ENCODE measurements around the gene MRPS11.

Gene MRPS11

DNA sequence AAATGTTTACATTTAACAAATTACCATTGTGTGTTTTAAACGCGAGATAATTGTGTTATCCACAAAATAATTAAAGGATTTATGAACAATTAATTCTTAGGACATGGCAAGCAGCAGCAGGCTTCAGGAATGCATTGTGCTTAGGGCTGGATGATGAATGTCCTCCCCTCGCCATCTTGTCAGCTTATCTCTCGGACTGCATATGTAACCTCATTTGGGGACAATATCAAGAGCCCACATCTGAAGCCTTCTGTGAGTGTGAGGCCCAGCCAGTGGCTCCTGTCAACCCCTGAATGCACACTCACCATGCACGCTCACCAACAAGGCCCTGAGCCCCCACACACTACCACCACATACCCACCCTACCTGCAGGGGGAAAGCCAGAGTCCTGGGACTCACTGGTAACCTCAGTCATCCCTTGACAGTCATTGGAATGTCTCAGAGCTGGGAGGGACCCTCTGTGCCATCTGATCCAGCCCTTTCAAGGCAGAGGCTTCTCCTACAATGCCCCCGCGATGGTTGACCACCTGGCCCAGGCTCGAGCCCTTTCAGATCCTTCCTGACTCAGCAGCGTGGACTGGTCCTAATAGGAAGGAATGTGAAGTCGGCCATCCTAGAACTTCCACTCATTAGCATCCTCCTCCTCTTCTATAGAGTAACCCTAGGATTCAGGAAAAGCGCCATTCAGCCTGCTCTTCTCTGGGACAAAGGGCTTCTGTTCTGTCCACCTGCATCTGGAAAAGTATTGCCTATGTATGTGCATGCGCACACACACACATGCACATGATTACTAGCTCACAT is 38.5 kb upstream of the MRPS11 start:
- TF ChIP-seq, protein P1, sequence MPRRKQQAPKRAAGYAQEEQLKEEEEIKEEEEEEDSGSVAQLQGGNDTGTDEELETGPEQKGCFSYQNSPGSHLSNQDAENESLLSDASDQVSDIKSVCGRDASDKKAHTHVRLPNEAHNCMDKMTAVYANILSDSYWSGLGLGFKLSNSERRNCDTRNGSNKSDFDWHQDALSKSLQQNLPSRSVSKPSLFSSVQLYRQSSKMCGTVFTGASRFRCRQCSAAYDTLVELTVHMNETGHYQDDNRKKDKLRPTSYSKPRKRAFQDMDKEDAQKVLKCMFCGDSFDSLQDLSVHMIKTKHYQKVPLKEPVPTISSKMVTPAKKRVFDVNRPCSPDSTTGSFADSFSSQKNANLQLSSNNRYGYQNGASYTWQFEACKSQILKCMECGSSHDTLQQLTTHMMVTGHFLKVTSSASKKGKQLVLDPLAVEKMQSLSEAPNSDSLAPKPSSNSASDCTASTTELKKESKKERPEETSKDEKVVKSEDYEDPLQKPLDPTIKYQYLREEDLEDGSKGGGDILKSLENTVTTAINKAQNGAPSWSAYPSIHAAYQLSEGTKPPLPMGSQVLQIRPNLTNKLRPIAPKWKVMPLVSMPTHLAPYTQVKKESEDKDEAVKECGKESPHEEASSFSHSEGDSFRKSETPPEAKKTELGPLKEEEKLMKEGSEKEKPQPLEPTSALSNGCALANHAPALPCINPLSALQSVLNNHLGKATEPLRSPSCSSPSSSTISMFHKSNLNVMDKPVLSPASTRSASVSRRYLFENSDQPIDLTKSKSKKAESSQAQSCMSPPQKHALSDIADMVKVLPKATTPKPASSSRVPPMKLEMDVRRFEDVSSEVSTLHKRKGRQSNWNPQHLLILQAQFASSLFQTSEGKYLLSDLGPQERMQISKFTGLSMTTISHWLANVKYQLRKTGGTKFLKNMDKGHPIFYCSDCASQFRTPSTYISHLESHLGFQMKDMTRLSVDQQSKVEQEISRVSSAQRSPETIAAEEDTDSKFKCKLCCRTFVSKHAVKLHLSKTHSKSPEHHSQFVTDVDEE (CRISPR knock-in tag; IDR thresholded peaks at IDR 0.05) = peak; percentile 82
- TF ChIP-seq PPARA (CRISPR knock-in tag; IDR thresholded peaks at IDR 0.05; ENCODE audit: borderline replicate concordance) (no peak), OSR1 (CRISPR knock-in tag; IDR thresholded peaks at IDR 0.05) (no peak), TCF4 (CRISPR knock-in tag; IDR thresholded peaks at IDR 0.05; ENCODE audit: borderline replicate concordance) (peak; percentile 73; the same call in 1 of the 2 replicates), ISL1 (CRISPR knock-in tag; IDR thresholded peaks at IDR 0.05) (peak; percentile 47)
- no peak for ATAC-seq

DNA sequence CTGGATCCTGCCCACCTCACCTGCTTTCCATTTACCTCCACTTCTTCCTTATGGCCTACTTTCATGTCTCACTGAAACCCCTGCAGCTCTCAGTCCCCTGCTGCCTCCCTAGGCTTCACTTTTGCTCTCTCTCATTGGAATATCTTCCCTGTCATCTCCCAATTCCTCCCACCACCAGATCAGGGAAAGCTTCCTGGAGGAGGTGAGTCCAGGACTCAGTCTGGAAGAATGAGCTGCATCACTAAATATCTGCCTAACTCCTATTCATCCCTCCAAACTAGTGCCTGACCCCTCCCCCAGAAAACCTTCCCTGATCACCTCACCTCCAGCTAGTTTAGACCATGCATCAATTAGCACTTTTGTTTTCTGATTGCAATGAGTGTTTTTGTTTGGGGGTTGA is 37.5 kb upstream of the MRPS11 start:
- ATAC-seq = no peak
- TF ChIP-seq, protein P2, sequence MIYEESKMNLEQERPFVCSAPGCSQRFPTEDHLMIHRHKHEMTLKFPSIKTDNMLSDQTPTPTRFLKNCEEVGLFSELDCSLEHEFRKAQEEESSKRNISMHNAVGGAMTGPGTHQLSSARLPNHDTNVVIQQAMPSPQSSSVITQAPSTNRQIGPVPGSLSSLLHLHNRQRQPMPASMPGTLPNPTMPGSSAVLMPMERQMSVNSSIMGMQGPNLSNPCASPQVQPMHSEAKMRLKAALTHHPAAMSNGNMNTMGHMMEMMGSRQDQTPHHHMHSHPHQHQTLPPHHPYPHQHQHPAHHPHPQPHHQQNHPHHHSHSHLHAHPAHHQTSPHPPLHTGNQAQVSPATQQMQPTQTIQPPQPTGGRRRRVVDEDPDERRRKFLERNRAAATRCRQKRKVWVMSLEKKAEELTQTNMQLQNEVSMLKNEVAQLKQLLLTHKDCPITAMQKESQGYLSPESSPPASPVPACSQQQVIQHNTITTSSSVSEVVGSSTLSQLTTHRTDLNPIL (CRISPR knock-in tag; IDR thresholded peaks at IDR 0.05; ENCODE audit: low read depth) = no peak
- TF ChIP-seq ISL1 (CRISPR knock-in tag; IDR thresholded peaks at IDR 0.05) = no peak
- TF ChIP-seq SNAI2 (CRISPR knock-in tag; IDR thresholded peaks at IDR 0.05) = no peak
- TF ChIP-seq PPARA (CRISPR knock-in tag; IDR thresholded peaks at IDR 0.05; ENCODE audit: borderline replicate concordance) = no peak
- no peak for TF ChIP-seq ARNTL (CRISPR knock-in tag; IDR thresholded peaks at IDR 0.05; ENCODE audit: borderline replicate concordance, low read depth)
- no peak for TF ChIP-seq OSR1 (CRISPR knock-in tag; IDR thresholded peaks at IDR 0.05)
- no peak for TF ChIP-seq ZC3H10 (CRISPR knock-in tag; IDR thresholded peaks at IDR 0.05)
- TF ChIP-seq, protein P1 (CRISPR knock-in tag; IDR thresholded peaks at IDR 0.05) = no peak
- no peak for TF ChIP-seq ZNF70 (CRISPR knock-in tag; IDR thresholded peaks at IDR 0.05)
- no peak for TF ChIP-seq ESRRG (CRISPR knock-in tag; IDR thresholded peaks at IDR 0.05)
- no peak for TF ChIP-seq ZNF8 (CRISPR knock-in tag; IDR thresholded peaks at IDR 0.05)
- TF ChIP-seq TCF4 (CRISPR knock-in tag; IDR thresholded peaks at IDR 0.05; ENCODE audit: borderline replicate concordance) = no peak
- no peak for TF ChIP-seq ZNF565 (CRISPR knock-in tag; conservative IDR thresholded peaks at IDR 0.05; ENCODE audit: low read depth)
- no peak for TF ChIP-seq RARB (CRISPR knock-in tag; IDR thresholded peaks at IDR 0.05)
- no peak for TF ChIP-seq GLIS3 (CRISPR knock-in tag; IDR thresholded peaks at IDR 0.05)
- TF ChIP-seq, protein P3, sequence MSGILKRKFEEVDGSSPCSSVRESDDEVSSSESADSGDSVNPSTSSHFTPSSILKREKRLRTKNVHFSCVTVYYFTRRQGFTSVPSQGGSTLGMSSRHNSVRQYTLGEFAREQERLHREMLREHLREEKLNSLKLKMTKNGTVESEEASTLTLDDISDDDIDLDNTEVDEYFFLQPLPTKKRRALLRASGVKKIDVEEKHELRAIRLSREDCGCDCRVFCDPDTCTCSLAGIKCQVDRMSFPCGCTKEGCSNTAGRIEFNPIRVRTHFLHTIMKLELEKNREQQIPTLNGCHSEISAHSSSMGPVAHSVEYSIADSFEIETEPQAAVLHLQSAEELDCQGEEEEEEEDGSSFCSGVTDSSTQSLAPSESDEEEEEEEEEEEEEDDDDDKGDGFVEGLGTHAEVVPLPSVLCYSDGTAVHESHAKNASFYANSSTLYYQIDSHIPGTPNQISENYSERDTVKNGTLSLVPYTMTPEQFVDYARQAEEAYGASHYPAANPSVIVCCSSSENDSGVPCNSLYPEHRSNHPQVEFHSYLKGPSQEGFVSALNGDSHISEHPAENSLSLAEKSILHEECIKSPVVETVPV (CRISPR knock-in tag; IDR thresholded peaks at IDR 0.05) = no peak

DNA sequence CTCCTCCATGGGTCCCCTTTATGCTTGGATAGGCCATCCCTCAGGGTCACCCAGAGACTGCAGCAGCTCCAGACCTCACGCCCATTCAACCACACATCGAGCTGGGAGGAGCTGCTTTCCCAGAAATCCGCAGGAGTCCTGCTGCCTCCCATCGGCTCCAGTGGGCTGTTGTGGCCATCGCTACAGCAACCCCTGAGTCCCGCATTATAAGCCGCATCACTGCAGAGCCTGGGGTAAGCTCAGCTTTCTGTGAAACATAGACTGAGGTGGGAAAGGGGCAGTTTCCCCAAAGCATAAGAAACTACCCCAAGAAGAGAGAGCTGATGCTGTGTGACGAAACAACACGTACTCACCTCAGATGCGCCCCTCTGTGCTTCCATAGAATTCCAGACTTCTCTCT is 36.1 kb upstream of the MRPS11 start:
- ATAC-seq = no peak
- TF ChIP-seq, protein P3 (CRISPR knock-in tag; IDR thresholded peaks at IDR 0.05) = no peak
- TF ChIP-seq ZFP30 (CRISPR knock-in tag; IDR thresholded peaks at IDR 0.05) = no peak
- no peak for TF ChIP-seq ZNF8 (CRISPR knock-in tag; IDR thresholded peaks at IDR 0.05)
- TF ChIP-seq, protein P4, sequence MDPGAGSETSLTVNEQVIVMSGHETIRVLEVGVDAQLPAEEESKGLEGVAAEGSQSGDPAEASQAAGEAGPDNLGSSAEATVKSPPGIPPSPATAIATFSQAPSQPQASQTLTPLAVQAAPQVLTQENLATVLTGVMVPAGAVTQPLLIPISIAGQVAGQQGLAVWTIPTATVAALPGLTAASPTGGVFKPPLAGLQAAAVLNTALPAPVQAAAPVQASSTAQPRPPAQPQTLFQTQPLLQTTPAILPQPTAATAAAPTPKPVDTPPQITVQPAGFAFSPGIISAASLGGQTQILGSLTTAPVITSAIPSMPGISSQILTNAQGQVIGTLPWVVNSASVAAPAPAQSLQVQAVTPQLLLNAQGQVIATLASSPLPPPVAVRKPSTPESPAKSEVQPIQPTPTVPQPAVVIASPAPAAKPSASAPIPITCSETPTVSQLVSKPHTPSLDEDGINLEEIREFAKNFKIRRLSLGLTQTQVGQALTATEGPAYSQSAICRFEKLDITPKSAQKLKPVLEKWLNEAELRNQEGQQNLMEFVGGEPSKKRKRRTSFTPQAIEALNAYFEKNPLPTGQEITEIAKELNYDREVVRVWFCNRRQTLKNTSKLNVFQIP (CRISPR knock-in tag; IDR thresholded peaks at IDR 0.05; ENCODE audit: borderline replicate concordance, low read depth) = no peak
- TF ChIP-seq, protein P5, sequence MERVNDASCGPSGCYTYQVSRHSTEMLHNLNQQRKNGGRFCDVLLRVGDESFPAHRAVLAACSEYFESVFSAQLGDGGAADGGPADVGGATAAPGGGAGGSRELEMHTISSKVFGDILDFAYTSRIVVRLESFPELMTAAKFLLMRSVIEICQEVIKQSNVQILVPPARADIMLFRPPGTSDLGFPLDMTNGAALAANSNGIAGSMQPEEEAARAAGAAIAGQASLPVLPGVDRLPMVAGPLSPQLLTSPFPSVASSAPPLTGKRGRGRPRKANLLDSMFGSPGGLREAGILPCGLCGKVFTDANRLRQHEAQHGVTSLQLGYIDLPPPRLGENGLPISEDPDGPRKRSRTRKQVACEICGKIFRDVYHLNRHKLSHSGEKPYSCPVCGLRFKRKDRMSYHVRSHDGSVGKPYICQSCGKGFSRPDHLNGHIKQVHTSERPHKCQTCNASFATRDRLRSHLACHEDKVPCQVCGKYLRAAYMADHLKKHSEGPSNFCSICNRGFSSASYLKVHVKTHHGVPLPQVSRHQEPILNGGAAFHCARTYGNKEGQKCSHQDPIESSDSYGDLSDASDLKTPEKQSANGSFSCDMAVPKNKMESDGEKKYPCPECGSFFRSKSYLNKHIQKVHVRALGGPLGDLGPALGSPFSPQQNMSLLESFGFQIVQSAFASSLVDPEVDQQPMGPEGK (CRISPR knock-in tag; IDR thresholded peaks at IDR 0.05; ENCODE audit: borderline replicate concordance) = no peak
- no peak for TF ChIP-seq ESRRG (CRISPR knock-in tag; IDR thresholded peaks at IDR 0.05)
- TF ChIP-seq SNAI2 (CRISPR knock-in tag; IDR thresholded peaks at IDR 0.05) = no peak
- no peak for TF ChIP-seq TOX (CRISPR knock-in tag; IDR thresholded peaks at IDR 0.05; ENCODE audit: borderline replicate concordance)
- TF ChIP-seq ZFP3 (CRISPR knock-in tag; IDR thresholded peaks at IDR 0.05) = no peak
